HG02759 (cell line): ENCODE results near the gene CROCC2.

Experiments used
- ATAC-seq: cut with Tn5 transposase; IDR thresholded peaks from one replicate; pipeline ENCODE4 v1.9.1; 2021; ENCODE audit warnings: mild to moderate bottlenecking, moderate library complexity; ENCODE audit not compliant: unreplicated experiment

CROCC2 gene

DNA sequence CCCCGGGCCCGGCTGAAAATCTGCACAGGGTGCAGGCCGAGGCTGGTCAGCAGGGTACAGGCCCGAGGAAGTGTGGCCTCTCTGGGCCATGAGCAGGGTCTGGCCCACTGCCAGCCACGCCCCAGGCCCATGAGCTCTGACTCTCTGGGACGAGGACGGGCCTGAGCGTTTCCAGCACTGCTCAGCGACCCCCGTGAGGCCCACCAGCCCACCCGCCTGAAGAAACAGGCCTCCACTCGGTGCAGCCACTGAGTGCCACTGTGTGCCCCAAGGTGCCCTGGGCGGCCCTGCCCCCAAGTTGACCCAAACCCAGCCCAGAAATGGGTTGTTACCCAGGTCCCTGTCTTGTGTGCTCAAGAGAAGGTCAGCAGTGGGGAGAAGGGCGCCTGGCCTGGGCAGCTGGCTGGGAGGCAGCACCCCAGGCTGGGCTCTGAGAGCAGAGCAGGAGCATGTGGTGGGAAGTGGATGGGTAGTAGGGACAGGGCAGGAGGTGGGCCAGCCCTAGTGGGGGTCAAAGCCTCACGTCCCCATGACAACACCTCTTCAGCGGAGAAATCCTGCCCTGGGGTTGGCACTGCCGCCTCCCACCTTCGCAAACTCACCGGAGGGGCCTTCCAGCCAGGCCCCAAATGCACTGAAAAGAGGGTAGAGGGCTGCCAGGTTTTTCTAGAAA lies 90.2 kb downstream of the CROCC2 start:
- no peak for ATAC-seq

DNA sequence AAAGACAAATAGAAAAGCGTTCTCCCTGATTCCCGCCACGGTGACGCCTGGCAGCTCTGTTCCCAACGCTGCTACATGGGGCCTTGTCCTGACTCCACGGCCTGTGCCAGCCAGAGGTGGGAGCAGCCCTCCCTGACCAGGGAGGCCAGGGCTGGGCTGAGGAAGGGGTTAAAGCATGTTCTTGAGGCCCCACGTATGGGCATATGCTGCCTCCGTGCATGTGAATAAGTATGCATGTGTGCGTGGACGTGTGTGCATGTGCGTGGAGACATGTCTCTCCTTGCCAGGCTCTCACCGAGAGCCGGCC lies 90.7 kb downstream of the CROCC2 start:
- ATAC-seq: no peak

DNA sequence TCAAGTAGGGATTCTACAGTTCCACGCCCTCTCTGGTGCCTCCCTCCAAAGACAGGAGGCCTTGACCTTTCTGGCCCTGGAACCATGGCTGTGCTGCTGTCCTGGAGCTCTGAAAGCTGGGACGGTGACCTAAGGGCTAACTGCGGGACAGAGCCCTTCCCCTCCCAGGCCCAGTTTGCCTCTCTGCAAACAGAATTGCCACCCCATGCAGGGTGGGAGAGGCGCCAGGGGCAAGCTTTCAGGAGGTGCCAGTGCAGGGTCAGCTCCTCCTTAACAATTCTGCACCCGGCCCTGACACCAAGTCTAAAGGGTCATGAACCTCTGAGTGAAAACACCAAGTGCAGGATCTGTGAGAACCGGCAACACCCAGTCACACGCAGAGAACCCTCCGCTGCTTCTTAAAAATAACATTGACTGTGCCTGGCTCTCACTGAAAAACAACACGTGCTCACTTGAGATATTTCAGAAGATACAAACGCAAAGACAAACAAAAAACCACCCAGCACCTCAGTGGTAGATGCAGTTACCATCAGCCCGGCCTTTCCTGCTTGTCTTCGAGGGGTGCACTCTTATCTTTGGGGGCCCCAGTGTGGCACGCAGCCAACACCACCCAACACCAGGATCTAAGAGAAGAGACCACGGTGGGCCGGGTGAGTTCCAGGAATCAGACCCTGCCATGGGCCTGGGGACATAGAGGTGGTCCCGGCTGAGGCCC lies 91.2 kb downstream of the CROCC2 start:
- no peak for ATAC-seq

DNA sequence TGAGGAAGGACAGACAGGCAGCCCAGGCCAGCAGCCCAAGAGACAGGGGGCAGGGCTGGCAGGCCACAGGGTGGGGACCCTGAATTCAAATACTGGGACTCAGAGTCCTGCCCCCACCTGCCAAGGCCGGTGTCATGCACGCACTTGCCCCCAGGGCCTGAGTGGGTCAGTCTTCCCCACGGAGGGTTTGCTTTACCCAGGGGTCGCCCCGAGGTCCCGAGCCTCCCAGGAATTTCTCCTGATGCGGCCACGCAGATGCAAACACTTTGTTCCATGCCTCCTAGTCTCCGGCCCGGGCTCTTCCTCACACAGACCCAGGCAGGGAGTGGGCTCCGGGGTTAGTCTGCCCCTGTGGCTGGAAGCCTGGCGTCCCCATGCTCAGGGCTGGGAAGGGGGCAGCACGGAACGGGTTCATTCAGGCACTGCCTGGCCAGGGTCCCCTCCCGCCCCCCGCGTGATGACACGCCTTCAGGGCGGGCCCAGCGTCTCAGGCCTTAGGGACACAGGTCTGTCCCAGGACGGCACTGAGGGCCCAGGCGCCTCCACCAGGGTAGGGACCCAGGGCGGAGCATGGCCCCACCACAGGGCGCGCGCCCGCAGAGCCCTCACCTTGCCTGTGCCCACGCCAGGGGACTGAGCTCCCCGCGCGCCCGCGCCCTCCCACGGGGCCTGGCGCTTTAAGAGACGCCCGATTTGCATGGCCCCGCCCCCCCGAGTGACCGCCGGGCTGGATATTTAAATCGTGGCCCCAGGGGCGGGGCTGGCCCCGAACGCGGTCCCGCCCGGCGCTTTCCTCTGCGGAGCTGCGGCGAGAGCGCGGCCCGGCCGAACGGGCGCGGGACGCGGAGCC lies 91.9 kb downstream of the CROCC2 start, which contains the start of gene SNED1:
SNED1 (plus strand) TSS at position 763 of the 850 bp plus-strand sequence. CDS start 220 bp downstream, outside the sequence.
- ATAC-seq: peak; percentile 65

DNA sequence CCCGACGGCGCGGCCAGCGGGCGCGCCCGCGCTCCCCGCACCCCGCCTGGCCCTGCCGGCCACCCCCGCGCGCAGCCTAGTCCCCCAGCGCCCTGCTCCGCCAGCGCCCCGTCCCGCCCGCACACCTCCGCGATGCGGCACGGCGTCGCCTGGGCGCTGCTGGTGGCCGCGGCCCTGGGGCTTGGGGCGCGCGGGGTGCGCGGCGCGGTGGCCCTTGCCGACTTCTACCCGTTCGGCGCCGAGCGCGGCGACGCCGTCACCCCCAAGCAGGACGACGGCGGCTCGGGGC lies 92.5 kb downstream of the CROCC2 start:
- ATAC-seq: peak; percentile 13

DNA sequence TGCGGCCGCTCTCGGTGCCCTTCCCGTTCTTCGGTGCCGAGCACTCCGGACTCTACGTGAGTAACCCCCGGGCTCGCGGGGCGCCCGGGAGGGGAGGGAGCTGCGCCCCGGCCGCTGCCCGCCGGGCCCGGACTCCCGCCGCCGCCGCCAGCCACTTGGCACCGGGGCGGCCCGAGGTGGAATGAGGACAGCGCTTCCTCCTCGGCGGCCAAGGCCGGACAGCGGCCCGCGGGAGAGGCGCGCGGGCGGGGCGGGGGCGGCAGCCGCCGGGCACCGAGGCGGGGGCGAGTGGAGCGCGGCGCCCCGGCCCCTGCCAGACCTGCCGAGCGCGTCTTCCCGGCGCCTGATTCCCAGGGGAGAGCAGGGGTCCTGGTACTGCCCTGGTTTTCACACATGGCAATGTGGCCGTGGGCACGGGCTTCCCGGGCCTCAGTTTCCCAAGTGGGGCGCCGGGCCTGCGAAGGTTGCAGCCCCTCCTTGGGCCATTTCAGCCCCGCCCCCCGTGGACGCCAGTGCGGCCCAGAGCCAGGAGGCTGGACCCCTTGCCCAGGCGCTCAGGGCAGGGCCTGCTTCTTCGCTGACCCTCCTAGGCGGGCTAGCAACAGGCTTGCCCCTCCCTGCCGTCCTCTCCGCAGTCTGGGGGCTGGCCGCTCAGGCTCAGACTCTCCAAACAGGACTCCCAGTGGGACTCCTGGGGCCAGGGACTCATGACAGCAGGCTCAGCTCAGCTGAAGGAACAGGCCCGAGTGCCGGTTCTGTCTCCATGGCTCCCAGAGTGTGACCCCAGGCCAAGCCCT lies 93.1 kb downstream of the CROCC2 start:
- peak; percentile 20 for ATAC-seq

DNA sequence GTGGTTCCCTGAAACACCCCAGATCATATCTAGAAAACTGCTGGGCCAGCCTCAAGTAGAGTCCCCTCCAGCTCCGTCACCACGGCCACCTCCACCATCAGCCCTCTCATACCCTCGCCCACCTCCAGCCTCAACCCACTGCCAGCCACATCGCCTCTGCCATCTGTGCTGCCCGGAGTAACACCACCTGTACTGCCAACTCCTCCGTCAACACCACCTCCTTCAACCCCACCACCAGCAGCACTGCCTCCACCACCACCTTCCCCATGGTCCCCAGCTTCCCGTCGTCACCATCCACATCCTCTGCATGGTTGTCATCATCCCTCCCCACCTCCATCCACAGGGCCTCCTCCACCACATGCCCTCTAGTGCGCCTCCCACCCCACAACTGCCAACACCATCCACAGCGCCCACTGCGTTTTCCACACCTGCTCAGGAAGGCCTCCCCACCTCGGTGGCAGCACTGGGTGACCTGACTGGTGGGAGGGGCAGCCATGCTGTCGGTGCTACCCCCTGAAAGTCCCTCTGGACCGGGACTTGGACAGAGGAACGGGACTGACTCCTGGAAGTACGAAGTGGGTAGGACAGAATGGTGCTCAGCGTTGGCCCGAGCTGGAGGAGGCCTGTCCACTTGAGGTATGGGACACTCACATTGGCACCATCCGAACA lies 93.9 kb downstream of the CROCC2 start:
- no peak for ATAC-seq

DNA sequence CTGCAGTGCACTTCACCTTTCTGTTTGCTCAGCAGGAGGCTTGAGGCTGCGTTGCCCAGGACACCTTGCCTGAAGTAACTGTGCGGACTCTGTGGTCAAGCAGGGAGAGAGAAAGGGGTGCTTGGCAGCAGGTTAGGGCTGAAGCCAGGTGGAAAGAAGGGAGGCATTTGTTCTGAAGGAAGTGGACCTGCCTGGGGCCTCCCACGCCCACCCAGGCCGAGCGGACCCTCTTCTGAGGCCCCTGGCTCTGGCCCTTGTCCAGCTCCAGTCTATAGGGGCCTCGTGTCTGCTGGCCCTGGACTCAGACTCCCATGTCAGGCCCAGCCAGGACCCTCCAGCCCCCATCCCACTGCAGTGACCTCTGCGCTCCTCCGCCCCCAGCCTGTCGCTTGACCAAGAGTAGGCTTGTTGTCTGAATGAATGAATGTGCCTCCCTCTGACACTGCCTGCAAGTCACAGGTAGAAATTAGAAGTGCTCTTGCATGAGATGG lies 94.7 kb downstream of the CROCC2 start:
- ATAC-seq: no peak

DNA sequence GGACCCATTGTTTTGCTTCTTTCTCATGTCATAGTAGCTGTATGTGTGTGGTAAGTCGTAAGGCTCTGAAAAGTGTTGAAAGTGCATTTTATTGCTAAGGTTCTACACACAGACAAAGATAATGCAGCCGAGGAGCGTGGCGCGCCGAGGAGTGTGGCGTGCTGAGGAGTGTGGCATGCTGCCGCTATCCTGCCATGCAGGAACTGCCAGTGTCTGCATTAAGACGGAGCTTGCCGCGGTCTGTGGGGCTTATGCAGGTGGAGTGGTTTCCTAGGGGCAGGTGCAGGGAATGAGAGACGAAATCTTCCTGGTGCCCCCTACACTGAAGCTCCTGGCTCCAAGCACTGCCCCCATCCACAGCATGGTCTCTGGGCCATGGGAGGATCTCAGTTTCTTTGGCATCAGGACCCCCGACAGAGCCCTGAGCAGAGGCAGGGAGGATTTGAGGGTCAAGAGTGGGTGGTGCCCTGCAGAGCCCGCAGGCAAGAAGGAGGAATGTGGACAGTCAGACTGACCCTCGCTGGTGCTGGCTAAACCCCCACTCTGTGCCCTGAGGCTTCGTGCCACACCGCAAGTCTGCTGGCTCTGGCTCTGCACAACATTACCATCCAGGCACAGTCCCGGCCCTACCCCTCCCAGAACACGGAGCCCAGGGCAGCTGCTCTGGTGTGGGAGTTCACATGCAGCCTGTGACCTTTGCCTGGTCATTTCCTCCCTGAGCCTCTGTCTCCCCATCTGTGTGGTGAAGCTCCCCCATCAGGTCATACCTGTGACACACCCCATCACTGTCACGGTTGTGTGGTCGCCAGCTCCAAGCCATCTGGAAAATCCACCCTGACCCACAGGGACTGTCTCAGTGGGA lies 95.5 kb downstream of the CROCC2 start:
- ATAC-seq: no peak

DNA sequence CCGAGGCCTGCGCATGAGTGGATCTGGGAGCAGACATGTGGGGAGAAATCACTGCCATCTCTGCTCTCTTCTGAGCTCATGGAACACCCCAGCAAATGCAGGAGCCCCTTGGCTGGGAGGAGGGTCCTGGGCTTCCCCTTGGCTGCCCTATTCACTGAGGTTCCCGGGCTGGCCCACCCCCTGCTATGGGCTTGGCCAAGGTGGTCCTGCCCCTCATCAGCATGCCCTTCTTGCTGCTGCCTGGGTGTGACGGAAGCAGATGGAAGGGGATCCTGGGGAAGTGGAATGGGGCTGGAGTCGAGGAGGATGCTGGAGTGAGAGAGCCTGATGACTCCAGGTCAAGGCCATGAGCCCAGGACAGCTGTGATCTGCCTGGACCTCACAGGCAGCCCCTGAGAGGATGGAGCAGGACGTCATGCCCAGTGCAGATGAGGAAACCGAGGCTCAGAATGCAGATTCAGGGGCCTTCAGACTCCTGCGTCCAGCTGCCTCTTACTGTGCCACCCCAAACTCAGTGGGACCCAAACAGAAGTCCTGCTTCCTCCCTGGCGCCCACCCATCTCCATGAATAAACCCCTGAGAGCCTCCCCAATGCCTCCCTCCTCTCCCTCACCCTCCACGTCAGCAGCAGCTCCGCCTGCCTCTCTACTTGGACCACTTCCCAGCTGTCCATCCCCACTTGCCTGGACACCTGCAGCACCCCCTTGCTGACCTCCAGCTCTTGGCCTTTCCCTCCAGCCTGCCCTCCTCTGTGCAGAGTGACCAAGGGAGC lies 96.3 kb downstream of the CROCC2 start:
- ATAC-seq: no peak

DNA sequence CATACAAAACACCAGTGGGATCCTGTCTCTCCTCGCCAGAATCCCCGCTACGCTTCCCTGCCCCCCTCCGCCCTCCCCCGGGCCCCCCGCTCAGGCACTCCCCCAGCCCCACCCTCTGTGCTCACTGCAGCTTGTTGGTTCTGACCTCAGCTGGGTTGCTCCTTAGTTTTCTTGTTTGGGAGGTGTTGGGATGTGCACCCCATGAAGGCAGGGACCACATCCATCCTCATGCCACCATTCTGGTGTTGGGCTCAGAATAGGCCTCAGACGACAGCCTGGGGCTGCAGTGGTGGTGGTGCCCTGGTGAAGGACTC lies 96.9 kb downstream of the CROCC2 start:
- ATAC-seq: no peak

DNA sequence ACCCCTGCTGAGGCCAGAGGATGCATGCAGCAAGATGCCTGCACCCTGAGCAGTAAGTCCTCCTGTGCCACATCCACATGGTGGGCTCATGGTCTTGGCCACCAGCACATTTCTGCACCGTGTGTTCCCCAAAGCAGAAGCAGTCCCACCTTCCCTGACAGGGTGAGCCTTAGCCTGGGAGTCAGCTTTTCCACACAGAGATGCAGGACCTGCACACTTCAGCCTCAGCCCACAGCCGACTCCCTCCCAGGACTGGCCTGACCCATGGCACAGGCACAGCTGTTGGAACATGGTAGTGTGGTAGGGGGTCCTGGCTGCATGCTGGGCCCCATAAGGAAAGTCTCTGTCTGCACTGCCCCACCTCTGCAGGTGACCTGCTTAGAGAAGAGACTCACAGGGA lies 97.2 kb downstream of the CROCC2 start:
- ATAC-seq: no peak

DNA sequence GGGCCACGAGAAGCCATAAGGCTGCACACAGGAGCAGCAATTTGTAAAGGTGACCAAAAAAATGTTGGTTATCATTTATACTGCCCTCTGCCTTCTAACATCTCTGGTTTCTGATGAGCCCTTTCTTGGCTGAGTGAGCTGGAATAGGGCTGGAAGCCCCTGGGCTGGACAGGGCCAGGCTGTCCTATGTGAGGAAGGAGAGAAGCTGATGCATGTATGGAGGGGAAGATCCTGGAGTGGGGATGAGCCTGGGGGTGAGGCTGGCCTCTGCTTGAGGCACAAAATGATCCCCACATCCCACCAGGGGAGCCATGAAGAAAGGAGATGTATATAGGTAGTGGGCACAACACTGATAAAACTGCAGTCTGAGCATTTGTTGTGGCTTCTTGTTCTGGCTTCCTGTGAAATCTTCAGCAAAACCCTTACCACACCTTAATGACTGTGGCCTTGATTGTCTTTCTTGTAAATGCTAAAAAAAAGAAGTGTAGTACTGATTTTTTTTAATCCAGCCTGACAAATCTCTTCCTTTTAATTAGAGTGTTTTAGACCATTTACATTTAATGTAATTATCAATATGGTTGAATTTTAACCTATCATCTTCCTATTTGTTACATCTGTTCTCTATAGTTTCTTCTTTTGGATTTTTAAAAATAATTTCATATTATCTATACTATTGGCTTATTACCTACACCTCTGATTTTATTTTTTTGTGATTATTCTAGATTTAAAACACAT lies 97.9 kb downstream of the CROCC2 start:
- ATAC-seq: no peak

DNA sequence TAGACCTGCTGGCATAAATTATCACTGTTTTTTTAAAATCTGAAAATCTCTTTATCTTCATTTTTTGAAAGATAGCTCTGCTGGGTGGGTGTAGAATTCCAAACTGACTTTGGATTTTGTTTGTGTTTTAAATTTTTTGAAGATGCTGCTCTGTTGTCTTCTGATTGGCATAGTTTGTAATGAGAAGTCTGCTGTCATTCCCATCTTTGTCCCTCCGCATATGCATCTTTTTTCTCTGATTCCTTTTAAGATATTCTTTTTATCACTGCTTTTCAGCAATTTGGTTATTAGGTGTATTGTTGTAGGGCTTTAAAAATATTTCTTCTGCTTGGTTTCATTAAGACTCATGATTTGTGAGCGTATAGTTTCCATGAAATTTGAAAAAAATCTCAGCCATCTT lies 99.4 kb downstream of the CROCC2 start:
- no peak for ATAC-seq

DNA sequence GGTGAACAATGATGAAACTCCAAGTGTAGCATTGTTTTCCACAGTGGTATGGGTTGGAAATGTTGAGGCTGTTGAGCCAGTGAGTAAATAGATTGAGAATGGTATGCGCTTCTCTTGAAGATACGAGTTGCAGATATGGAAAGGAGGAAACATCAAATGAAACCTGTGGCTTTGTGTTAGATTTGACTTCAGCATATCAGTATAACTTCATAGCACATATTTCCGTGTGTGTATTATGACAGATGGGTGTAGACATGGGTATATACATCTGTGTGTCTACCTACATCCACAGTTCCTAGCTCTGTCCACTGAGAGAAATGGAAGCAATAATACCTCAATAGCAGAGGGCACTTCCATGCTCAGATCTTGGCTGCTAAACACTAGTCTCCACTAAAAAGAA lies 100.3 kb downstream of the CROCC2 start:
- no peak for ATAC-seq

DNA sequence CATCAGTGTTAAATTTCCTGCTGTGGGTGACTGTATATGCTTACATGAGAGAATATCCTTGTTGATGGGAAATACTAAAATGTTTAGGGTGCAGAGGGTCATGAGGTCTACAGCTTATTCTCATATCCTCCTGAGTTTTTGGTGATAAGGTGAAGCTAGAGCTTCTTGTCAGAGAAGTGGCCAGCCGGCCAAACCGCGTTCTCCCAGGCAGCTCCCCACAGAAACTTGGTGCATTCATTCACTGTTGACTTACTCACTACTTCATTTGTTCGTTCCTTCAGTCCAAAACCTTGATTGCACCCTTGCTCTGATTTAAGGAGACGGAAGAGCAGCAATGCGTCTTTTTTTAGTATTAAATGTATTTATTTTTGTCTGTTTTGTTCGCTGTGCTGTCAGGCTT lies 101.0 kb downstream of the CROCC2 start:
- no peak for ATAC-seq

DNA sequence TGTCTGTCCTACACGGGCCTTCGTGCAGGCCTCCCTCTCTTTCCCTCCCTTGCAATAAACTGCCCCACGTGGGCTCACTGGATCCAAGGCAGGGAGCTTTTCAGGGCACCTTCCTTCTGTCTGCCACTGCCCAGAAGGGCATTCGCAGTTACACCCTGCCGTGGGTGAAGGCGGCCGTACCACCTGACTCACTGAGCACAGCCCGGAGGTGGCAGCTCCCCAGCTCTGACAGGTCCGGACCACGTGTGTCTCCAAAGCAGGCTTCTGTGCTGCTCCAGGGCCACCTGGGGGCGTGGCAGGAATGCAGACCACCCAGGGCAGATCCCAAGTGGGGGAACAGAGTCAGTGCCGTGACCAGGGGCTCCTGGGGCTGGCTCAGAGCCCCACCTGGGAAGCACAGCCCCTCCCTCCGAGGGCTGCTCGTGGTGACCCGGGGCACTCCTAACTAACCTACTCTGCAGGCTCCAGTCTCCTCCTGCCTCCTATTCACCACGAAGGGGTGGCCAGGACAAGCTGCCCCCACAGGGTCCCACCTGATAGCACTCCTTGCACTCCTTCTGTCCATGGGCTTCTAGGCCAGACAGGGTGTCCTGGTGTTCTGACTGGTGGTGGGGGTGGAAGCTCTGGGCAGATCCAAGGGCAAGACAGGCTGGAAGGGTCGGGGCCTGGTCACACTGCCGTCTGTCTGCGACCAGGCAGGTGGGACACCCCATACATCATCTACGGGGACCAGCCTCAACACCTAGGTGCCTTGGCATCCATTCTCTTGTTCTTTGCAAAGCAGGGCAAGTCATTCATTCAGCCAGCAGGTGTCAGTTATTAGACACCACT lies 102.0 kb downstream of the CROCC2 start:
- ATAC-seq: no peak
